Spinal cord (tissue), 10 donors: Measurements from ENCODE around the gene MFAP3L. TPM values are rescaled to one million over a fixed set of nuclear protein-coding genes. Genes with fewer than 3 reads are reported as not detected.

ENCODE experiments used
- DNase-seq, 6 donors: peaks; one replicate each; pipeline versions ENCODE4 v3.0.0 to v3.0.0-alpha.2; 2013 to 2015; ENCODE audit warnings: low spot score in 6 of 6, low read depth in 4 of 6
- H3K27ac ChIP-seq: one replicate; pipeline ENCODE4 v1.5.1; 2013; ENCODE audit warnings: low read depth, low read length, control low read depth
- H3K27me3 ChIP-seq: one replicate; pipeline ENCODE4 v1.6.1; 2013; ENCODE audit warnings: low read length; ENCODE audit not compliant: control insufficient read depth, insufficient read depth
- H3K36me3 ChIP-seq: one replicate; pipeline ENCODE4 v1.6.1; 2013; ENCODE audit warnings: low read length; ENCODE audit not compliant: control insufficient read depth, insufficient read depth
- H3K4me1 ChIP-seq: one replicate; pipeline ENCODE4 v1.6.1; 2013; ENCODE audit warnings: low read length; ENCODE audit not compliant: control insufficient read depth, insufficient read depth
- H3K4me3 ChIP-seq: one replicate; pipeline ENCODE4 v1.5.1; 2013; ENCODE audit warnings: low read depth, low read length, control low read depth
- H3K9me3 ChIP-seq: one replicate; pipeline ENCODE4 v1.6.1; 2013; ENCODE audit warnings: low read length; ENCODE audit not compliant: control insufficient read depth, insufficient read depth
- WGBS: methylation state at CpG from one replicate; pipeline ENCODE4 v1.1.5; 2013; ENCODE audit warnings: missing lambda C conversion rate; ENCODE audit not compliant: insufficient coverage; 5-methylcytosine and 5-hydroxymethylcytosine counted together
- polyA plus RNA-seq, 2 donors: library from polyadenylated mRNA; unstranded; fragments of 120-200 nt; gene quantifications; one replicate each; pipeline ENCODE4 v1.2.1, GENCODE V29; 2013; ENCODE audit not compliant: insufficient read length in 2 of 2
- total RNA-seq, 2 donors: library from RNA; depleted of rRNA in 1 of 2; stranded (reverse); fragments of 120-200 nt in 1 of 2; fragments of >200 nt in 1 of 2; gene quantifications; one replicate each; pipeline versions ENCODE4 v1.2.3 to v1.2.4, GENCODE V29; 2013 to 2014
- donor health status: healthy.

MFAP3L gene
- total and polyA plus RNA-seq, 4 donors: 18.2 to 34.4 (median 22.8) TPM

DNA sequence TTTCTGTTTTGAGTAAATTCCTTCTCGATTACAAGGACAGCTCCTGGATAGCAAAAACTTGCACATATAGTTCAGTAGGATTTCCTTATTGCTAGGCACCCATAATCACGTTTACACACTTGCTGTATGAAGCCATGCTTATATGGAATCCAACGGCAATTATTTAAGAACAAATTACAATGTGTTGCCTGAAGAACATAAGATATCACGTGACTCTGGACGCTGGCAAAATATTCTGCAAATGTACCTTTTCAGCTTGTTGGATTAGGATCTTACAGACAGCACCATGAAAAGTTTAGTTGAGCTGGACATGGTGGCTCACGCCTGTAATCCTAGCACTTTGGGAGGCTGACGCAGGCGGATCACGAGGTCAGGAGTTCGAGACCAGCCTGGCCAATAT is 17.4 kb downstream of the MFAP3L start:
- Histone ChIP-seq H3K4me3 (no peak overlapping the region), H3K36me3 (no peaks in the 10 kb centered on the region), H3K4me1 (peaks cover 15% of the 10 kb centered on the region), H3K9me3 (no peaks in the 10 kb centered on the region), H3K27me3 (no peaks in the 10 kb centered on the region), H3K27ac (no peak overlapping the region)
- DNase-seq: no peak
- WGBS: 97% methylated on average over 7 of the region's 10 CpGs

DNA sequence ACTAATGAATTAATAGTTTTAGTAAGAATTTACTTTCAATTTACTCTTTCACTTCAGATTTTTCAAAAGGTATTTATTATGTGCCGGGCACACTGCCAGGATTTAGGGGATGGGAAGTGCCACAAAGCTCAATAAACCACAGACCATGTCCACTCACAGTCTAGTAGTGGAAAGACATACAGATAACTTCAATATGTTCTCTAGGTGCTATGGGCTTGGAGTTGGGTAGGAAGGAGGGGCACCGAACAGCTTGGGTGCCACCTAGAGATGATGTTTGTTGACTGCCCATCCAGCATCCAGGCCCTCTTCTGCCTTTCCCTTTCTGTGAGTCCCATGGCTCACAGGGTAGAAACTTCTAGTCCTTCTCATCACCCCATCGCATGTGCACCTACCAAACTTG is 17.8 kb downstream of the MFAP3L start:
- WGBS: 100% methylated on average over 1 of the region's 3 CpGs

DNA sequence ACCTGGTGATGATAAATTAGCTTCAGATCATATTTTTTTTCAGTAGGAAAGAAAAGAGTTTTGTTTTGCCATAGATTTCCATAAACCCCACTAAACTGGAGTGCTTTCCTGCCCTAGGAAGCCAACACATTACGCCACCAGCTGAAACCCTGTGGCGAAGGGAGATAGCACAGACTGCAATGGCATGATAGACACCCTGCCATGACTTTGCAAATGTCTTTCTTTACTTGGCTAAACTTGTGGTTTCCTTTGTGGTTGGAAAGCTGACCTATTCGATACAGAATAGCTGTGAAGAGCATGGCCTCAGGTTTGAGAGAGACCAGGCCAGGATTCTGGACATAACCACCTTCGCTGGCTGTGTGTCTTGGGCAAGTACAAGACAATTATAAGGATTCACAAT is 19.1 kb downstream of the MFAP3L start:
- no peaks in the 10 kb centered on the region for H3K36me3 ChIP-seq
- no peaks in the 10 kb centered on the region for H3K9me3 ChIP-seq
- no peak overlapping the region for H3K4me3 ChIP-seq
- no peak overlapping the region for H3K27ac ChIP-seq
- H3K27me3 ChIP-seq: no peaks in the 10 kb centered on the region
- 95% methylated on average over 3 of the region's 4 CpGs for WGBS
- peaks cover 18% of the 10 kb centered on the region for H3K4me1 ChIP-seq
- DNase-seq: no peak

More for the DNA sequence above, 17.8 kb downstream of the MFAP3L start:
- Histone ChIP-seq H3K27me3 (no peaks in the 10 kb centered on the region), H3K4me1 (peaks cover 18% of the 10 kb centered on the region), H3K4me3 (no peak overlapping the region), H3K36me3 (no peaks in the 10 kb centered on the region), H3K27ac (no peak overlapping the region), H3K9me3 (no peaks in the 10 kb centered on the region)
- no peak for DNase-seq

DNA sequence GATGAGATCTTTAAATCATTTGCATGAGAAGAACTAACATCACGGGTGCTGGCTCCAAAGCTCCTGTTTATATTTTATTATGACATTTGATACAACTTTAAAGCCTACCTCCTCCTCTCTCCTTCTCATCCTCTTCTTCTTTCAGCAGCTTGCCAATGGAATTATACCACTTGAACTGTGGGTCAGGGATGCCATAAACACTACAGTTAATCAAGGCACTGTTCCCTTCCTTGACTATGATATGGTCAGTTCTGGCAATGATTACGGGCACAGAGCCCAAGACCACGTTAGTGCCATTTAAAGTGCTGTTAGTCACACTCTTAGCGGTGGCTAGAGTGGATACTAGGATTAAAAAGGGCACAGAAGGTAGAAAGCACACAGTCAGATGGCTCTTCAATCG is 20.7 kb downstream of the MFAP3L start:
- peak in 4 of 6 donors; percentile 63 to 83 (median 76) for DNase-seq
- H3K27me3 ChIP-seq: no peaks in the 10 kb centered on the region
- H3K9me3 ChIP-seq: no peaks in the 10 kb centered on the region
- H3K4me3 ChIP-seq: no peak overlapping the region
- peaks cover 18% of the 10 kb centered on the region for H3K4me1 ChIP-seq
- peak overlapping the region; percentile 70 for H3K27ac ChIP-seq
- no peaks in the 10 kb centered on the region for H3K36me3 ChIP-seq
- 60% methylated on average over 1 of the region's 5 CpGs for WGBS

DNA sequence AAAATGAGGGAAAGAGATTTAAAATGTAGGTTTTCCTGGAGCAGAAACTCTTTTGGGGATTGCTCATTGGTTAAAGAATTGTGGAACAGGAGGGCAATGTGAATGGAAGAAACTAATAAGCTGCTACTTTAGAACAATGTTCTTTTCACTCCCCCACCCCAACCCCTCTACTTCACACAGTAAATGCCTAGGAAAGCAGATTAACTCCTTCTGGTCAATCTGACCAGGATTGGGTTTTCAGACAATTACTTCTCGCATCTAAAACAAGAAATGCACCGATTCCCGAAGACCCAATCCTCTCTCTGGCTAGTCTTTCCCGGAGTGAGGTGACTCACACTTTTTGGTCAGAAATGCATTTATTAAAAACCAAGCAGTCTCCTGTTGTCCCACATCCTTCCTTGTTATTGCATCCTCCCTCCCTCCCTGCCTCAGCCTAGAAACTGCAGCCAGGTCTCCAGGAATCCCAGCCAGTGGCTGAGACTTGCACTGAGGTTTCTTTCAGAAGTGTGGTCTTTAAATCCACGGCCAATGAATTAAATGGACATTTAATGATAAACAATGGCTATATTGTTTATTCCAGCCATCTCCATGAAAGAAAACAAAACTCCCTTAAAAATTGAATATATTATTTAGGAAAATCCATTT is 21.4 kb downstream of the MFAP3L start:
- peak overlapping the region; percentile 70 for H3K27ac ChIP-seq

DNA sequence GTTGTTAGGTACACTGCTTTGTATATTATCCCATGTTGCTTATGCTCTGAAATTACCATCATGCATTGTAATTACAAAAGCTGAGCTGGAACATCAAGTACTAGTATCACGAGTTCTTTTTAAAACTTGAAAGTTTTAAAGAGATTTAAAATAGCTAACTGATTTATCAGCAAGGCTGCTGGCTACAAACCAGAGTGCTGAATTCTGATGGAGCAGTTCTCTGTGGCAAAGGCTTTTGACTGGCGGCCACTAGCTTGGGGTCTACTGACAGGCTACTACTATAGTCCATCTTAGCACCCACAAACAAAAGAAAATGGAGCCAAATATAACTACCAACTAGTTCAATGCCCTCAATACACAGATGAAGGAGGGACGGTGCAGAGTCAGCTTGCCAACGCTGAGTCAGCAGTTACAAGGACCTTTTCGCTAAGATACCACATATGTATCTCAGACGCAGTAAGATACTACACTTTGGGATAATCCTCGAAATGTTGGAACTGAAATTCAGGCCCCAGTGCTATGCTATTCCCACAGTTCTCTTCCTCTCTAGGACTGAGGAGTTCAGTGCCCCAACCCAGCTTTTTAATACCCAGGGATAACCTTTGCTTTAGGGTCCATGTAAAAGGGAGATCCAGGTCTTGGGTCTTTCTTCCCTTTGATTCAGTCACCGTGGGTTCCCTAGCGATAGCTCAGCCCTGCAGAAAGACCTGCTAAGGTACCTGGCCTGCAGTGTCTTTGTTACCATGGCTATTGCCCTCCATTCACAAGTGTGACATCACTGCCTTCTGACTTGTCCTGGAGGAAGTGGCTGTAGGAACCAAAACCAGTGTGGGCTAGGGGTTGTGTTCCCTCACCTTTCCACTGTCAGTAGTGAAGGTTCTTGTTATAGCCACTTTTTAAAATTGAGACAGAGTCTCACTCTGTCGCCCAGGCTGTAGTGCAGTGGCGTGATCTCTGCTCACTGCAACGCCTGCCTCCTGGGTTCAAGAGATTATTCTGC is 22.8 kb downstream of the MFAP3L start:
- peaks cover 14% of the 10 kb centered on the region for H3K4me1 ChIP-seq
- no peaks in the 10 kb centered on the region for H3K9me3 ChIP-seq
- no peaks in the 10 kb centered on the region for H3K36me3 ChIP-seq
- no peak overlapping the region for H3K4me3 ChIP-seq
- DNase-seq: no peak
- peak overlapping the region; percentile 70 for H3K27ac ChIP-seq
- WGBS: 89% methylated on average over 11 of the region's 12 CpGs
- H3K27me3 ChIP-seq: no peaks in the 10 kb centered on the region

More for the DNA sequence above, 21.4 kb downstream of the MFAP3L start:
- DNase-seq: peak in 4 of 6 donors; percentile 48 to 76 (median 68)
- Histone ChIP-seq H3K4me3 (no peak overlapping the region), H3K27me3 (no peaks in the 10 kb centered on the region), H3K4me1 (peaks cover 18% of the 10 kb centered on the region), H3K36me3 (no peaks in the 10 kb centered on the region), H3K9me3 (no peaks in the 10 kb centered on the region)
- 30% methylated on average over 4 of the region's 5 CpGs for WGBS

DNA sequence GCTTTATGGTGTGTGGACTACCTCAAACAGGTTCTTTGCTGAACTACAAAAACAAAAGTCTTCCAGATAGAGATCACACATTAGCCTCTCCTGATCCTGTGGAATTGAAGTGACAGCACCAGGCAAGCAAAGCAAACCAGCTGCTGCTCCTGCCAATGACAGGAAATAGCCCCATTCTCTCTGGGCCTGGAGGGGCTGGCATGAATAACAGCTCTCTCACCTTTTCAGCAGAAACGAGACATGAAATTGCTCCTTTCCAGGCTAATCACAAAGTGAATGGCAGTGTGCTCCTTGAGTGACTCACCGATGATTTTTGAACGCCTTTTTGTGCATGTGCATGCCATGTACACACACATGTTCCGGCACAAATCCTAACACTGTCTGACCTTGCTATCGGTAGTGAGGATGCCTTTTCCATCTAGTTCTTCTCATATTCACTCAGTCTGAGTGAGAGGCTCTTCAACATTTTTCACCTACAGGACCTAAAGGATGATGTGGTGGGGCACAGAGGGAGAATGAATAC is 24.4 kb downstream of the MFAP3L start:
- H3K36me3 ChIP-seq: peaks cover 3% of the 10 kb centered on the region
- DNase-seq: no peak
- no peaks in the 10 kb centered on the region for H3K9me3 ChIP-seq
- 49% methylated on average over 2 of the region's 5 CpGs for WGBS
- H3K4me1 ChIP-seq: peaks cover 14% of the 10 kb centered on the region
- no peaks in the 10 kb centered on the region for H3K27me3 ChIP-seq
- no peak overlapping the region for H3K4me3 ChIP-seq
- no peak overlapping the region for H3K27ac ChIP-seq

DNA sequence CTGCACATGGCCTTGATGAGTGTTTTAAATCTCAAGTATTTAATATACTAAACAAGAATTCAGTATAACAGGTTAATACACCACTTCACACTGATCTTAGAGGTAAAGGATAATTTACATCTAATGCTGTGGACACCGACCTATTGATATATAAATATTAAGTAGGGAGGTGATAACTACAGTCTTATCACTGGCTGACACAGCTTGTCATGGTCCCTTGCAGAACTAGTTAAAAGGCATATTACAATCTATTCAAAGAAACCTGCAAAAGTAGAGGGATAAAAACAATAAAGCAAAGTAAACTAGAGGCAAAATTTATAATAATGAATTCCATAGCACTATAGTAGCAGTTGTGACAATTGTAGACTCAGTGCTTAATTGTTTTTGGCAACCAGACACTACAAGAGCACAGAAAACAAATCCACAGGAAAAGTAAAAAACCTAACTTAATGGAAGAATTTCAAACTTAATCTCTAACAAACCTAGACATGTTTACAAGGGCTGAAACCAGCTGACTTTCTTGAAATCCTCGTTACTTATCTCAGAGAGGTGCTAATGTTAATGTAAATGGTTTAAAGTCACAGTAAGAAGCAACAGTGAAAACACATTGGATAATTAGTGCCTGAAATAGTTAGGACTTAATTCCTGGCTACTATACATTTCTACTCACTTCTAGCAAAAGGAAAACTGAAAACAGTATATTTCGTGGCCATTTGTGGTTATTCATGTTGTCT is 25.0 kb downstream of the MFAP3L start:
- Histone ChIP-seq H3K4me3 (no peak overlapping the region), H3K36me3 (peaks cover 3% of the 10 kb centered on the region), H3K4me1 (peaks cover 16% of the 10 kb centered on the region), H3K27me3 (no peaks in the 10 kb centered on the region), H3K27ac (no peak overlapping the region), H3K9me3 (no peaks in the 10 kb centered on the region)
- DNase-seq: no peak
- no CpG with 5 or more reads among the region's 3 CpGs for WGBS

DNA sequence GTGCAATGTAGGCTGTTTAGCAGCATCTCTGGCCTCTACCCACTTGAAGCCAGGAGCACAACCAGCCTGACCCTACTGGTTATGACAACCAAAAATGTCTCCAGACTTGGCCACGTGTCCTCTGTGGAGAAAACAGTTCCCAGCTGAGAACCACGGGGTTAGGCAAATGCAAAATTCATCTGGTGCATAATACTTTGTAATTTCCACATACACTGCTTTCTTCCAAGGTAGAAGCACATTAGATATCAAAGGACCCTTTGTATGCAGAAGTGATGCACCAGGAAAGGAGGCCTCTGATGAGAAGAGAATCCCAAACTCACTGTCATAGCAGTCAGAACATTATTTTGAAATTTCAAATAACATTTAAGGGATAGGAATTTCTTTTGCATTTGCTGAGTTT is 26.3 kb downstream of the MFAP3L start:
- H3K9me3 ChIP-seq: no peaks in the 10 kb centered on the region
- no peak for DNase-seq
- no peak overlapping the region for H3K4me3 ChIP-seq
- WGBS: no CpG with 5 or more reads among the region's 2 CpGs
- H3K4me1 ChIP-seq: peaks cover 17% of the 10 kb centered on the region
- no peaks in the 10 kb centered on the region for H3K27me3 ChIP-seq
- H3K36me3 ChIP-seq: peaks cover 3% of the 10 kb centered on the region
- H3K27ac ChIP-seq: no peak overlapping the region
